Measurements from ENCODE around the gene PHF8. TPM values are rescaled to one million over a fixed set of nuclear protein-coding genes. Genes with fewer than 3 reads are reported as not detected.
A peak's percentile ranks its signal among the peaks of the same experiment; 100 is the strongest.

The PHF8 gene
- total RNA-seq, 1 experiment from 2014 or later, result 4.0 TPM

GRCh38 chrX:54043541-54044125 is 640 bp downstream of the PHF8 start:
- H3K36me3 ChIP-seq, result peaks cover 3% of the 10 kb centered on the region; the same call in 1 of the 2 replicates
- DNase-seq, result no peak
- H3K27me3 ChIP-seq, result no peaks in the 10 kb centered on the region
- H3K4me3 ChIP-seq, result peak overlapping the region; percentile 82
- no peaks in the 10 kb centered on the region for H3K9me3 ChIP-seq

DNA sequence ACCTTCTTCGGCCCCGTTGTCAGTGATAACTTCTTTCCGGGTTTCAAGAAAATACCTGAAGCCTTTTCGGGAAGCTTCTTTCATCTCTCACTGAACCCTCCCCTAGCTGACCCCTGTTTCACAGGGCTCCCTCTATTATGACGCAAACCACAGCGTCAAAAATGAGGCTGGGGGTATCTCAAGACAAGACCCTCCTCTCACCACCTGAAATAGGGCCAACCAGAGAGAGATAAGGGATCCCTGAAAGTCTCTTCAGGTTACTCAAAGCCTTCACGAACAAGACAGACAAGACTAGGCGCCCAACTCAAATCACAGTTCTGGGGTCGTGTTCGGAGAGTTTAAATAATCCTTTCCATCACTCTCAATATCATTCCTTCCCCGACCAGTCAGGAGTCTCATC is 1.2 kb downstream of the PHF8 start:
- H3K9me3 ChIP-seq, result no peaks in the 10 kb centered on the region
- no peaks in the 10 kb centered on the region for H3K27me3 ChIP-seq
- peak overlapping the region; percentile 82 for H3K4me3 ChIP-seq
- H3K36me3 ChIP-seq, result peaks cover 3% of the 10 kb centered on the region; the same call in 1 of the 2 replicates
- no peak for DNase-seq

- DNase-seq, result peak; percentile 55
- H3K27me3 ChIP-seq, result no peaks in the 10 kb centered on the region
Observed at GRCh38 chrX:54042609-54043021, 1.7 kb downstream of the PHF8 start.

DNA sequence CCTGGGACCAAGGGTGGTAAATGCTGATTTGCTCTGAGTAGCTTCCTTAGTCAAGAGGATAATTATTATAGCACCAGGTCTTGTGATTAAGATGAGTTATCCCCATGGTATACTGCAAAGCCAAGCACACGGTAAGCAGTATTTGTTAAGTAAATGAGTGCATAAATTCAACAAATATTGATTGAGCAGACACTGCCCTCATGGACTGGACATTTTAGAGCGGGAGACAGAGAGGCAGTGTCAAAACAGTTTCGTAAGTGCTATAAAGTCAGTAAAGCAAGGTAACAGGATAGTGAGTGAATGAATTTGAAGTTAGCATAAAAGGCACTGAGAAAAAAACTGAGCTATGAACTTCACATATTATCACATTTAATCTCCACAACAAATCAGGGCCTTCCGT is 13.9 kb downstream of the PHF8 start:
- no peak for DNase-seq
- Histone ChIP-seq H3K27me3 (no peaks in the 10 kb centered on the region), H3K4me3 (no peak overlapping the region), H3K36me3 (no peaks in the 10 kb centered on the region; the same call in 1 of the 2 replicates), H3K9me3 (no peaks in the 10 kb centered on the region)

More at GRCh38 chrX:54042609-54043021, 1.7 kb downstream of the PHF8 start:
- Histone ChIP-seq H3K4me3 (peak overlapping the region; percentile 82), H3K36me3 (peaks cover 3% of the 10 kb centered on the region), H3K9me3 (no peaks in the 10 kb centered on the region)

GRCh38 chrX:54029529-54030143 is 14.6 kb downstream of the PHF8 start:
- DNase-seq, result no peak
- Histone ChIP-seq H3K27me3 (no peaks in the 10 kb centered on the region), H3K9me3 (no peaks in the 10 kb centered on the region), H3K36me3 (no peaks in the 10 kb centered on the region; the same call in 1 of the 2 replicates), H3K4me3 (no peak overlapping the region)

DNA sequence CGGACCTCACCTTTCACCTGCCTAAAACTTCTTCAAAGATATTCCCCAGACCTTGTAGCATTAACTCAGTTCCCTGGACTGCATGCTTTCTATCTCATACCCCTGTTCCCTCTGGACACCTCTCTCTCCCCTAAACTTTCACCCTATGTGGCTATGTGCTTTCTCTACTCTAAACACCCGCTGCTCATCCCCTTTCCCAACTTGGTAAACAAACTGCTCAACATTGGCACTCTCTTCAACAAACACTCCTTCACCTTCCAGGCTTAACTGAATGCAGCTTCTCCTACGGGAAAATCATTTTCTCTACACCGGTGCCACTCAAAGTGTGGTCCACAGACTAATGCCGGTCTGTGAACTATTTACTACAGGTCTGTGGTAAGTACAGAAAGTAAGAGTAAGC is 19.9 kb downstream of the PHF8 start:
- Histone ChIP-seq H3K9me3 (no peaks in the 10 kb centered on the region), H3K27me3 (no peaks in the 10 kb centered on the region), H3K36me3 (no peaks in the 10 kb centered on the region; the same call in 1 of the 2 replicates), H3K4me3 (no peak overlapping the region)
- no peak for DNase-seq

GRCh38 chrX:54012830-54013500 is 31.3 kb downstream of the PHF8 start:
- no peak for DNase-seq
- H3K36me3 ChIP-seq, result no peaks in the 10 kb centered on the region
- no peaks in the 10 kb centered on the region for H3K9me3 ChIP-seq
- no peak overlapping the region for H3K4me3 ChIP-seq
- no peaks in the 10 kb centered on the region for H3K27me3 ChIP-seq

DNA sequence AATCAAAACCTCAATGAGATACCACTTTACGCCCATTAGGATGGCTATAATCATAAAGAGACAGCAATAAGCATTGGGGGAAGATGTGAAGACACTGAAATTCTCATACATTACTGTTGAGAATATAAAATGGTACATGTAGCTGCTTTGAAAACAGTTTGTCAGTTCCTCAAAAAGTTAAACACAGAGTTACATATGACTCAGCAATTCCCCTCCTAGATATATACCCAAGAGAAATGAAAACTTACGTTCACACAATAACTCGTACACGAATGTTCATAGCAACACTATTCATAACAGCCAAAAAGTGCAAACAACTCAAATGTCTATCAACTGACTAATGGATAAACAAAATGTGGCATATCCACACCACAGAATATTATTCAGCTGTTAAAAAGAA is 36.6 kb downstream of the PHF8 start:
- DNase-seq, result no peak
- Histone ChIP-seq H3K36me3 (no peaks in the 10 kb centered on the region), H3K27me3 (no peaks in the 10 kb centered on the region), H3K9me3 (no peaks in the 10 kb centered on the region), H3K4me3 (no peak overlapping the region)

DNA sequence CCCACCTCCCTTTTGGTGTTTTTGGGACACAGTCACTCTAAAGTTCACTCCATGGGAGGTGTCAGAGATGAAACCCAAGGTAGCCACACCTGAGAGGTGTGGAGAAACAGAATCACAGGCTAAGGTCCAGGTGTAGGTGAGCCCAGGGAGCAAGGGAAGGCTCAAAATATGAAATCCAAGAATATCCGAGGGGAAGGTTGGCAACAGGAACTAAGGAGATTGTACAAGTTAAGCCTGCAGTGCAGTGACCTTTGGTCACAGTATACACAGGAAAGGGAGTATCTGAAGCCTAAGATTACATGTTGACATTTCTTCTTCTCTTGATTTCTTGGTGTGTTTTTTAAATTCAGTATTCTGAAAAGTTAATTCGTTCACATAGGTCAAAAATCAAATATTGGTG is 46.5 kb downstream of the PHF8 start:
- no peaks in the 10 kb centered on the region for H3K27me3 ChIP-seq
- no peaks in the 10 kb centered on the region for H3K9me3 ChIP-seq
- DNase-seq, result no peak
- no peaks in the 10 kb centered on the region for H3K36me3 ChIP-seq
- no peak overlapping the region for H3K4me3 ChIP-seq

DNA sequence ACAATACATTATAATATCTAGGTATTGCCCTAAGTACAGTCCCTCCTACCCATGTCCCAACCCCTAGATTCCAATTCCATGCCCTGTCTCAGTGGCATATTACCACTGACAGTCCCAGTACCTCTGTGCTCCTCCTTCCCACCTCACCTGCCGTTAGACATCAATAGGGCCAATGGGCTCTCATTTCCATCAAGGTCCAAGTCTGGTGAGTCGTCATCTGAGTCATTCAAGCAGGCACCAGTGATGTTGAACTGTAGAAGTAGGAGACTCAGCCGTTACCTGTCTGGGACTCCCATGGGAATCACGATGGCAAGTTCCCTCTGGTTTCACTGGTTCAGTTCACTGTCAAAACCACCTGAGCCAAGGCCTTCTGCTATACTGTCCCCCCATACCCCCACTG is 51.7 kb downstream of the PHF8 start:
- DNase-seq, result no peak
- H3K9me3 ChIP-seq, result no peaks in the 10 kb centered on the region
- H3K27me3 ChIP-seq, result no peaks in the 10 kb centered on the region
- H3K36me3 ChIP-seq, result no peaks in the 10 kb centered on the region
- H3K4me3 ChIP-seq, result no peak overlapping the region

DNA sequence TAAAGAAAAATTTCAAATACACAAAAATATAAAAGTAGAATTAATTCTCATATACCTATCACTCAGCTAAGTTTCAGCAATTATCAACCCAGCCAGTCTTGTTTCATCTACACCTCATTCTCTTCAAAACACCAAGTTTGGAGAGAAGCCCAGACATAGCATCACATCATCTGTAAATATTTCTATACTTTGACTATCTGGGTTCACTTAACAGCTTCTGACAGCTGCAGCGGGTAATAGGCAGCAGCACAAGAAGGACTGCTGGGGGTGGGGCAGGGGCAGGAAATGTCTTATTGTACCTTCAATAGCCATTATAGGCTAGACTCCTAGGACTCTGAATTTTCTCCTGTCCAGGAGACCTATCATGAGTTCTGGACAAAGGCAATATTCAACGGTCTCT is 54.1 kb downstream of the PHF8 start:
- DNase-seq, result no peak
- Histone ChIP-seq H3K4me3 (no peak overlapping the region), H3K9me3 (no peaks in the 10 kb centered on the region), H3K36me3 (no peaks in the 10 kb centered on the region; the same call in 1 of the 2 replicates), H3K27me3 (no peaks in the 10 kb centered on the region)

- Histone ChIP-seq H3K36me3 (no peaks in the 10 kb centered on the region; the same call in none of the 2 replicates), H3K4me3 (no peak overlapping the region), H3K9me3 (no peaks in the 10 kb centered on the region), H3K27me3 (no peaks in the 10 kb centered on the region)
- DNase-seq, result no peak
Observed at GRCh38 chrX:53984895-53985294, 59.4 kb downstream of the PHF8 start.

- H3K4me3 ChIP-seq, result no peak overlapping the region
- no peaks in the 10 kb centered on the region for H3K9me3 ChIP-seq
- no peak for DNase-seq
- H3K36me3 ChIP-seq, result peaks cover 1% of the 10 kb centered on the region
- no peaks in the 10 kb centered on the region for H3K27me3 ChIP-seq
Observed at GRCh38 chrX:53974529-53974928, 69.7 kb downstream of the PHF8 start.

DNA sequence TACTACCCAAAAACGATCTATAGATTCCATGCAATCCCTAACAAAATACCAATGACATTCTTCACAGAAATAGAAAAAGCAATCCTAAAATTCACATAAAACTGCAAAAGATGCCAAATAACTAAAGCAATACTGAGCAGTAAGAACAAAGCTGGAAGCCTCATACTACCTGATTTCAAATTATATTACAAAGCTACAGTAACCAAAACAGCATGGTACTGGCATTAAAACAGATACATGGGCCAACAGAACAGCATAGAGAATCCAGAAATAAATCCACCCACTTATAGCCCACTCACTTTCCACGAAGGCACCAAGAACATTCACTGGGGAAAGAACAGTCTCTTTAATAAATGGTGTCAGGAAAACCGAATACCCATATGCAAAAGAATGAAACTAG is 74.7 kb downstream of the PHF8 start:
- no peak for DNase-seq
- Histone ChIP-seq H3K4me3 (no peak overlapping the region), H3K9me3 (no peaks in the 10 kb centered on the region), H3K36me3 (peaks cover 2% of the 10 kb centered on the region), H3K27me3 (no peaks in the 10 kb centered on the region)

DNA sequence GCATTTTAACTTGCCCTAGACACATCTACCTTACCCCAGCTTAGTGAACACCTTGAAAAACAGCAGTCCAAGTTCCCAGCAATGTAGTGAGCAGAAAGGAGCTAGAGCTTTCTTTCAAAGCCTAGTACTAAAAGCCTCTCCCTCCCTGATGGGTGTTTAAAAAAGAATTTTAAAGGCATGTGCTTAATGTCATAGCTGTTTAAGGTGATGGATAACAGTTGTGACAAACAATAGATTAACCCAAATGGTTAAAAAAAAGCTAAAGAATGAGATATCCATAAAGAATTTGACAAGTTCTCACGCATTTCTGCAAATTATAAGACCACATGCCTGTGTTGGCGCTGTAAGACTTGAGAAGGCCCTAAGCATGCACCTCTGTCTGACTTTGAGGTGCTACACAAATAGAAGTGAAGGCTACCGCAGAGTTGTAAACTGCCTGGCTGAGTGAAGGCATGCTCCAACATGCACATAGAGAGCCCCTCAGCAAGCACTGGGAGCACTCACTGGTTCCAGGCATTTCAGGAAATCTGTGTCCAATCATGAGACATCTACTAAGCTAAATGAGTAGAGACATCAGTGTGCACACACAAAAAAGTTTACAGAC is 94.0 kb downstream of the PHF8 start:
- no peak for DNase-seq
- Histone ChIP-seq H3K9me3 (no peaks in the 10 kb centered on the region), H3K36me3 (no peaks in the 10 kb centered on the region; the same call in 1 of the 2 replicates), H3K27me3 (no peaks in the 10 kb centered on the region), H3K4me3 (no peak overlapping the region)

- Histone ChIP-seq H3K36me3 (no peaks in the 10 kb centered on the region), H3K9me3 (no peaks in the 10 kb centered on the region), H3K27me3 (no peaks in the 10 kb centered on the region), H3K4me3 (no peak overlapping the region)
- DNase-seq, result no peak
Observed at GRCh38 chrX:53940180-53940579, 104.1 kb downstream of the PHF8 start.

DNA sequence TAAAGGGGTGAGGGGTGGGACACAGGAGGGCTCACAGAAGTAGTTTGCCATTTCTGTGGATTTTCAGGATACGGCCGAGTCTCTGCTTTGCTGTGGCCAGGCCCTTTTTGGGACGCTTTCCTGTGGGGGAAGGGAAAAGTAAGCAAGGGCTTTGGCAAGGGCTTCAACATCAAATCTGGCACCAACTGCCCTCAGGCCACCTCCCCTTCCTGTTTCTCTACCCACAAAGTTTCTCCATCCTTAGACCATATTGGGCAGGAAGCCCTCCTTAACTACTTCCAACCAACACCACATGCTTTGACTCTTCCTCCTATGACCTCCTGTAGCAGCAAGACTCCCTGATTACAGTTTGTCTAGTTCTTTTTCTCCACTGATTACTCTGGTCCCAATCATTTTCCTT is 105.1 kb downstream of the PHF8 start:
- Histone ChIP-seq H3K36me3 (no peaks in the 10 kb centered on the region), H3K4me3 (no peak overlapping the region), H3K9me3 (no peaks in the 10 kb centered on the region), H3K27me3 (no peaks in the 10 kb centered on the region)
- no peak for DNase-seq

Data from MG63 (cell line).